Adrenal gland (tissue), 12 donors: Measurements from ENCODE around the gene HSBP1L1. TPM values are rescaled to one million over a fixed set of nuclear protein-coding genes. Genes with fewer than 3 reads are reported as not detected.

ENCODE experiments used
- DNase-seq, 7 donors: peaks; one replicate each; pipeline ENCODE4 v3.0.0-alpha.2; 2019 to 2020
- H3K27ac ChIP-seq, 5 donors: fragments of 200-600 bp; sonication (generic) in 4 of 5; 1 replicate in 3 of 5; 2 replicates in 2 of 5; pipeline versions ENCODE4 v1.5.1 to v1.8.0; 2016 to 2020; ENCODE audit warnings: mild to moderate bottlenecking in 1 of 5
- H3K27me3 ChIP-seq: fragments of 200-600 bp; 2 replicates; pipeline ENCODE4 v1.8.0; 2021
- H3K36me3 ChIP-seq, 2 donors: fragments of 200-600 bp; replicated peaks in 1 of 2; 1 replicate in 1 of 2; 2 replicates in 1 of 2; pipeline versions ENCODE4 v1.5.1 to v1.8.0; 2018 to 2022
- H3K4me1 ChIP-seq, 2 donors: fragments of 200-600 bp; replicated peaks in 1 of 2; 1 replicate in 1 of 2; 2 replicates in 1 of 2; pipeline versions ENCODE4 v1.5.1 to v1.8.0; 2018 to 2021
- H3K4me3 ChIP-seq, 4 donors: fragments of 200-600 bp; sonication (generic) in 3 of 4; one replicate each; pipeline ENCODE4 v1.5.1; 2016 to 2018
- H3K9me3 ChIP-seq, 3 donors: fragments of 200-600 bp; sonication (generic) in 1 of 3; replicated peaks in 1 of 3; 1 replicate in 2 of 3; 2 replicates in 1 of 3; pipeline versions ENCODE4 v1.5.1 to v1.8.0; 2016 to 2021
- CTCF ChIP-seq, 6 experiments: fragments of 450-650 bp in 4 of 6; fragments of 200-600 bp in 2 of 6; sonication (generic) in 1 of 6; IDR thresholded peaks; 1 replicate in 5 of 6; 2 replicates in 1 of 6; pipeline versions ENCODE4 v1.5.1 to v1.8.0; 2016 to 2021; ENCODE audit warnings: antibody characterized with exemption in 6 of 6, mild to moderate bottlenecking in 2 of 6, moderate library complexity in 1 of 6
- POLR2A ChIP-seq, 2 donors: fragments of 450-650 bp; IDR thresholded peaks; one replicate each; pipeline ENCODE4 v1.6.1; 2017; ENCODE audit warnings: antibody characterized with exemption in 2 of 2, mild to moderate bottlenecking in 2 of 2, moderate library complexity in 1 of 2
- WGBS, 4 donors: extraction: QIAGEN DNeasy Blood & Tissue Kit in 2 of 4; methylation state at CpG; one replicate each; pipeline versions ENCODE4 v1.1.5 to v1.1.7; 2013 to 2017; 5-methylcytosine and 5-hydroxymethylcytosine counted together
- intact Hi-C, 2 donors: fragments of 100-400 bp; cut with DNase I; formaldehyde crosslinking; loops; one replicate each; pipeline versions ENCODE4 v1.14.1 to v1.15.0; 2022 to 2023
- polyA plus RNA-seq, 3 donors: library from polyadenylated mRNA; stranded (reverse); fragments of 200-250 nt in 2 of 3; fragments of 350-450 nt in 1 of 3; fragmentation: Illumina TruSeq in 1 of 3; extraction: RNeasy Lipid Tissue Mini Kit (QIAGEN cat#74804) in 1 of 3; gene quantifications; one replicate each; pipeline ENCODE4 v1.2.3, GENCODE V29; 2013 to 2014
- total RNA-seq, 9 donors: library from RNA; depleted of rRNA in 4 of 9; stranded (reverse); fragments of >200 nt in 4 of 9; fragments of 120-200 nt in 1 of 9; fragmentation: NEBNext Ultra II Directional in 1 of 9; extraction: Animal tissue kit (Norgen Biotek cat#: 25700) in 1 of 9; gene quantifications; one replicate each; pipeline versions ENCODE4 v1.1.0 to v1.2.4, GENCODE V29; 2013 to 2023
- donor health status: healthy with polysubstance abuse.
- donor health status: Bipolar disorder and iron deficiency.
- donor health status: DM: yes; HTN: yes; CAD: no.
- donor health status: DM: no; HTN: no; CAD: no.
- donor health status: DM: no; HTN: no; CAD: no.
- donor health status: DM: yes; HTN: yes; CAD: no.

HSBP1L1 gene
- total and polyA plus RNA-seq, 12 donors: 17.3 to 182 (median 36.0) TPM

- peaks cover 5 to 10% (median 7%) of the 10 kb centered on the region in 3 donors for H3K9me3 ChIP-seq
- no peak for TF ChIP-seq POLR2A (IDR thresholded peaks at IDR 0.05)
- TF ChIP-seq CTCF (IDR thresholded peaks at IDR 0.05): no peak
- H3K4me3 ChIP-seq: no peak overlapping the region
- H3K36me3 ChIP-seq: peaks cover 0 to 9% of the 10 kb centered on the region in 2 donors
- H3K27ac ChIP-seq: peak overlapping the region in 1 of 5 donors; percentile 68
- intact Hi-C loops: no loop called here
- H3K4me1 ChIP-seq: no peaks in the 10 kb centered on the region
- peak in 5 of 7 donors; percentile 10 to 48 (median 20) for DNase-seq
- 80 to 89% (median 84%) methylated on average over 21 to 25 of the region's 25 CpGs for WGBS, 4 donors
- no peaks in the 10 kb centered on the region for H3K27me3 ChIP-seq
Observed at GRCh38 chr18:79924814-79925731, 39.4 kb upstream of the HSBP1L1 start.

GRCh38 chr18:79926306-79926705 is 38.1 kb upstream of the HSBP1L1 start:
- Histone ChIP-seq H3K4me1 (no peaks in the 10 kb centered on the region), H3K36me3 (peaks cover 0 to 9% of the 10 kb centered on the region in 2 donors), H3K27ac (no peak overlapping the region), H3K27me3 (no peaks in the 10 kb centered on the region), H3K4me3 (no peak overlapping the region), H3K9me3 (peaks cover 8 to 17% (median 12%) of the 10 kb centered on the region in 3 donors)
- WGBS, 4 donors: 94 to 98% (median 95%) methylated on average over 11 of the region's 11 CpGs
- DNase-seq: peak in 5 of 7 donors; percentile 0 to 23 (median 5)
- intact Hi-C loops: no loop called here
- TF ChIP-seq POLR2A (IDR thresholded peaks at IDR 0.05): no peak
- no peak for TF ChIP-seq CTCF (IDR thresholded peaks at IDR 0.05)

GRCh38 chr18:79926715-79927606 is 37.5 kb upstream of the HSBP1L1 start:
- peaks cover 8 to 18% (median 12%) of the 10 kb centered on the region in 3 donors for H3K9me3 ChIP-seq
- 83 to 92% (median 86%) methylated on average over 16 to 21 of the region's 21 CpGs for WGBS, 4 donors
- peak in 4 of 7 donors; percentile 6 to 39 (median 14) for DNase-seq
- H3K4me3 ChIP-seq: no peak overlapping the region
- peaks cover 0 to 9% of the 10 kb centered on the region in 2 donors for H3K36me3 ChIP-seq
- no peaks in the 10 kb centered on the region for H3K4me1 ChIP-seq
- intact Hi-C loops: no loop called here
- H3K27ac ChIP-seq: no peak overlapping the region
- TF ChIP-seq POLR2A (IDR thresholded peaks at IDR 0.05): no peak
- TF ChIP-seq CTCF (IDR thresholded peaks at IDR 0.05): no peak
- no peaks in the 10 kb centered on the region for H3K27me3 ChIP-seq
